Heart left ventricle (tissue), 13 donors: ENCODE measurements around the gene IRX5.

Experiments
- POLR2A ChIP-seq, 2 donors: fragments of 450-650 bp; IDR thresholded peaks; one replicate each; pipeline ENCODE4 v1.6.1; 2017; ENCODE audit warnings: antibody characterized with exemption in 2 of 2, mild to moderate bottlenecking in 2 of 2, moderate library complexity in 2 of 2
- TF ChIP-seq, protein P1 (sequence below), 12 donors: fragments of 200-600 bp; sonication (generic) in 4 of 12; IDR thresholded peaks; one replicate each; pipeline versions ENCODE4 v1.5.0 to v1.8.0; 2018 to 2022; ENCODE audit warnings: antibody characterized with exemption in 12 of 12, mild to moderate bottlenecking in 5 of 12
- donor health status: ischemic (EF 13 %, LVEDD 7.1; RV severe dilation, severe dysfunction).
- donor health status: DM: no; HTN: yes; CAD: no.
- donor health status: DM: no; HTN: no; CAD: no.
- donor health status: ischemic (EF 25% LVEDD 6.9; RV normal size, moderate dysfunction).
- donor health status: ischemic (EF 25% LVEDD 5.7; RV mildly dilated, moderate dysfunction).
- donor health status: ischemic (EF 35%, LVEDD 5.7; RV mildly dilated, moderate dysfunction).
- donor health status: nonischemic (EF 11% LVEDD 7.7; RV severe dilation, severe dysfunction).
- donor health status: DM: yes; HTN: yes; CAD: no.
- donor health status: PGD.
- donor health status: ischemic (EF 29% LVEDD 5.4; RV normal size, mild dysfunction).
- donor health status: nonischemic (EF 23%, LVEDD 6.1; RV moderate dilation, normal function).

- TF ChIP-seq POLR2A (IDR thresholded peaks at IDR 0.05): no peak
- TF ChIP-seq, protein P1, sequence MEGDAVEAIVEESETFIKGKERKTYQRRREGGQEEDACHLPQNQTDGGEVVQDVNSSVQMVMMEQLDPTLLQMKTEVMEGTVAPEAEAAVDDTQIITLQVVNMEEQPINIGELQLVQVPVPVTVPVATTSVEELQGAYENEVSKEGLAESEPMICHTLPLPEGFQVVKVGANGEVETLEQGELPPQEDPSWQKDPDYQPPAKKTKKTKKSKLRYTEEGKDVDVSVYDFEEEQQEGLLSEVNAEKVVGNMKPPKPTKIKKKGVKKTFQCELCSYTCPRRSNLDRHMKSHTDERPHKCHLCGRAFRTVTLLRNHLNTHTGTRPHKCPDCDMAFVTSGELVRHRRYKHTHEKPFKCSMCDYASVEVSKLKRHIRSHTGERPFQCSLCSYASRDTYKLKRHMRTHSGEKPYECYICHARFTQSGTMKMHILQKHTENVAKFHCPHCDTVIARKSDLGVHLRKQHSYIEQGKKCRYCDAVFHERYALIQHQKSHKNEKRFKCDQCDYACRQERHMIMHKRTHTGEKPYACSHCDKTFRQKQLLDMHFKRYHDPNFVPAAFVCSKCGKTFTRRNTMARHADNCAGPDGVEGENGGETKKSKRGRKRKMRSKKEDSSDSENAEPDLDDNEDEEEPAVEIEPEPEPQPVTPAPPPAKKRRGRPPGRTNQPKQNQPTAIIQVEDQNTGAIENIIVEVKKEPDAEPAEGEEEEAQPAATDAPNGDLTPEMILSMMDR (IDR thresholded peaks at IDR 0.05): no peak
These were observed 22.8 kb downstream of the IRX5 start for GRCh38 chr16:54953461-54953860.
